B cell (primary cell): ENCODE measurements around the gene ZNF879.

Source experiments
- CTCF ChIP-seq: fragments of 200-600 bp; IDR thresholded peaks from one replicate; pipeline ENCODE4 v1.8.0; 2022; ENCODE audit warnings: antibody characterized with exemption, mild to moderate bottlenecking
- EZH2 ChIP-seq: IDR thresholded peaks from 2 replicates; pipeline ENCODE4 v1.6.1; 2012; ENCODE audit warnings: borderline replicate concordance, low read depth, mild to moderate bottlenecking, moderate library complexity, low read length; ENCODE audit not compliant: insufficient read depth, poor library complexity, severe bottlenecking

DNA sequence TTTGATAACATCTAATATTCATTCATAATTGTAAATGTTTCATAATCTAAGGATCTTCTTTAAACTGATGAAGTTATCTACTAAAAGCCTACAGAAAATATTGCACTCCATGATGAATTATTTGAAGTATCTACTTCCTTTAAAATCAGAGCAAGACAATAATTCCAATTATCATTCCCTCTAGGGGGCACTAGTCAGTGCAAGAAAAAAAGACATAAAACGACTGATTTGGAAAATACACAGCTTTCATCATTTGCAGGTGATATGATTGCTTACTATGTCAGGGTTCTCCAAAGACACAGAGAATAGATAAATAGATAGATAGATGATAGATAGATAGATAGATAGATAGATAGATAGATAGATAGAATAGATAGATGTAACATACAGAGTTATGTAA lies 14.9 kb upstream of the ZNF879 start:
- TF ChIP-seq CTCF, result no peak
- no peak for TF ChIP-seq EZH2
